Muscle layer of duodenum (tissue), 2 donors: ENCODE measurements around the gene PIK3C2G.

ENCODE experiments used
- H3K27ac ChIP-seq: one replicate; pipeline ENCODE4 v1.7.0; 2013; ENCODE audit warnings: mild to moderate bottlenecking, low read length
- H3K27me3 ChIP-seq: one replicate; pipeline ENCODE4 v1.7.0; 2013; ENCODE audit warnings: low read depth, mild to moderate bottlenecking, control low read depth, low read length
- H3K36me3 ChIP-seq, 2 donors: one replicate each; pipeline ENCODE4 v1.7.0; 2013; ENCODE audit warnings: low read length in 2 of 2, control low read depth in 1 of 2, mild to moderate bottlenecking in 1 of 2; ENCODE audit not compliant: insufficient read depth in 2 of 2, control insufficient read depth in 1 of 2
- H3K4me1 ChIP-seq, 2 donors: one replicate each; pipeline ENCODE4 v1.7.0; 2013; ENCODE audit warnings: low read length in 2 of 2, mild to moderate bottlenecking in 2 of 2, control low read depth in 1 of 2, moderate library complexity in 1 of 2; ENCODE audit not compliant: insufficient read depth in 2 of 2, control insufficient read depth in 1 of 2
- H3K4me3 ChIP-seq, 2 donors: one replicate each; pipeline ENCODE4 v1.7.0; 2013; ENCODE audit warnings: low read length in 2 of 2, low read depth in 1 of 2, mild to moderate bottlenecking in 1 of 2
- H3K9me3 ChIP-seq, 2 donors: one replicate each; pipeline ENCODE4 v1.7.0; 2013; ENCODE audit warnings: low read length in 2 of 2, control low read depth in 1 of 2, mild to moderate bottlenecking in 1 of 2; ENCODE audit not compliant: control insufficient read depth in 1 of 2
- donor health status: healthy.

The PIK3C2G gene

DNA sequence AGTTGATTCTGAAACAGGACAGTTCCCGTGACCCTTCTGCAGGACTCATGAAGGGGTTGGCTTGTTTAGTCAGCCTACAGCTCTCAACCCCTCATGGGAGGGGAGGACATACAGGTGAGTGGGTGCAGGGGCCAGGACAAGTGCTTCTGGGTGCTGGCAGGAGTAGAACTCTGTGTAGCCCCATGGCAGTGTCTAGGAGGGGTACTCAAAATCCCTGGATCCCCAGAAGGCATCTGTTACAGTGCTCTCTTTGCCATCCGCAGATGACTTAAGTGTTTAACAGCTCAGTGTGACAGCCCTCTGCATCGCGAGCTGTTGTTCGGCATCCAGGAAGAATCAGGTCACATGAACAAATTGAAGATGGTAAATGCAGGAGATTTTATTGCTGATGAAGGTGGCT, 91.0 kb downstream of the PIK3C2G start:
- Histone ChIP-seq H3K27me3 (no peaks in the 10 kb centered on the region), H3K4me3 (no peak overlapping the region), H3K36me3 (no peaks in the 10 kb centered on the region), H3K4me1 (no peaks in the 10 kb centered on the region), H3K27ac (no peak overlapping the region), H3K9me3 (no peaks in the 10 kb centered on the region)

DNA sequence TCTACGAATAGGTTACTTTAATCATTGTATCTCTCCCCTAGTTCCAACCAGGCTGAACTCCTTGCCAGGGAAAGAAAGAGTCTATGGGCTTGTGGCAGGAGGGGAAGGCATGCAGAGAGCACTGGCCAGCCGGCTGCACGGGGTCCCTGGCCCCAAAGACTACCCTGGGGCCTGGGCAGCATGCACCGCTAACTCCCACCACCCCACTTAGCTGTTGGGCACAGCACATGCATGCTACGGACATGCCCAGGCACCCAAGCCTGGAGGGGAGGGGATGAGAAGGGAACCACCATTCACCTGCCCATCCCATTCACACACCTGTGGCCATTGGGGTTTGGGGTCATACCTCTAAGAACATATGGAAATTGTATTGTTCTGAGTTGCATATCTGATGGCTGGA, 94.1 kb downstream of the PIK3C2G start:
- Histone ChIP-seq H3K9me3 (no peaks in the 10 kb centered on the region), H3K27me3 (no peaks in the 10 kb centered on the region), H3K4me1 (no peaks in the 10 kb centered on the region), H3K36me3 (no peaks in the 10 kb centered on the region), H3K27ac (no peak overlapping the region), H3K4me3 (no peak overlapping the region)

- Histone ChIP-seq H3K9me3 (no peaks in the 10 kb centered on the region), H3K4me3 (no peak overlapping the region), H3K27ac (no peak overlapping the region), H3K4me1 (no peaks in the 10 kb centered on the region), H3K36me3 (no peaks in the 10 kb centered on the region), H3K27me3 (no peaks in the 10 kb centered on the region)
These were observed 96.8 kb downstream of the PIK3C2G start for GRCh38 chr12:18358077-18358476.

GRCh38 chr12:18358930-18359329, 97.6 kb downstream of the PIK3C2G start:
- no peaks in the 10 kb centered on the region for H3K27me3 ChIP-seq
- no peak overlapping the region for H3K27ac ChIP-seq
- H3K4me3 ChIP-seq: no peak overlapping the region
- H3K36me3 ChIP-seq: no peaks in the 10 kb centered on the region
- H3K4me1 ChIP-seq: no peaks in the 10 kb centered on the region
- no peaks in the 10 kb centered on the region for H3K9me3 ChIP-seq

DNA sequence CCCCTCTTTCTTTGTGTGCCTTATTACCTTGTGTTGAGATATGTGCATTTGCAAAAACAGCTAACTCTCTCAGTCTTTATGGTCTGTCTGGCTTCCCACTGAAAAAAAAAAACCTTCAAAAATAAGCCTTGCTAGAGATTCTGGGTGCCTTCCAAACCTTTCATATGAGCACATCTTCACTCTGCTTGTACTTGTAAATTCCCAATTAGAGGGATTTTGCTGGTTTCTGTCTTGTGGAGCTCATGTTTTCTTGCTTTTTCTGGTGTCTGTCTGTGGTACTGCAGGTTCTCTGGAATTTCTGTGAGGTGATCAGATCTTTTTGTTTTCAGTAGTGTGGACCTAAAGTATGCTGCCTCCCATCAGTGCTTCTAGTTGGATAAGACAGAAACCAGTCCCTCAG, 100.1 kb downstream of the PIK3C2G start:
- H3K27ac ChIP-seq: no peak overlapping the region
- no peaks in the 10 kb centered on the region for H3K27me3 ChIP-seq
- no peaks in the 10 kb centered on the region for H3K4me1 ChIP-seq
- no peak overlapping the region for H3K4me3 ChIP-seq
- H3K36me3 ChIP-seq: no peaks in the 10 kb centered on the region
- H3K9me3 ChIP-seq: no peaks in the 10 kb centered on the region

GRCh38 chr12:18363321-18363720, 102.0 kb downstream of the PIK3C2G start:
- Histone ChIP-seq H3K36me3 (no peaks in the 10 kb centered on the region), H3K27me3 (no peaks in the 10 kb centered on the region), H3K4me3 (no peak overlapping the region), H3K4me1 (no peaks in the 10 kb centered on the region), H3K27ac (no peak overlapping the region), H3K9me3 (no peaks in the 10 kb centered on the region)

GRCh38 chr12:18368594-18368993, 107.3 kb downstream of the PIK3C2G start:
- Histone ChIP-seq H3K4me3 (no peak overlapping the region), H3K27ac (no peak overlapping the region), H3K9me3 (no peaks in the 10 kb centered on the region), H3K27me3 (no peaks in the 10 kb centered on the region), H3K4me1 (no peaks in the 10 kb centered on the region), H3K36me3 (no peaks in the 10 kb centered on the region)

DNA sequence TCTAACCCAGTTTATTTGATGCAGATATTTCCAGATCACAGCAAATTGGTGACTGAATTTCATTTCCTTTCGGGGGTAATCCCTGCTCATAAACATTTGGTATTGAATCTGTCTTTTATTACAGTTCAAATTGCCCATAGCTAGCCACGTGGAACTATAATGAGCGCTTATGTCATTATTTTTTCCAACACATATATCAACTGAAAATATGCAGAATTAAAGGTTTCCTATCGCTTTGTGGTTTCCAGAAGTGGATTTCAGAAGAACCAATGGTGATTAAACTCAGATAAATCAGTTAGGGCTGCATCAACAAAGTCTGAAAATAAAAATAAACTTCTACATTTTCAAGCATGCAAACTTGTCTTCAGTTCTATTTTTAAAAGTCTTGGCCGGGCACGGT, 111.9 kb downstream of the PIK3C2G start:
- Histone ChIP-seq H3K27ac (no peak overlapping the region), H3K4me3 (no peak overlapping the region), H3K27me3 (no peaks in the 10 kb centered on the region), H3K36me3 (no peaks in the 10 kb centered on the region), H3K9me3 (peaks cover 0 to 6% of the 10 kb centered on the region in 2 donors), H3K4me1 (no peaks in the 10 kb centered on the region)

DNA sequence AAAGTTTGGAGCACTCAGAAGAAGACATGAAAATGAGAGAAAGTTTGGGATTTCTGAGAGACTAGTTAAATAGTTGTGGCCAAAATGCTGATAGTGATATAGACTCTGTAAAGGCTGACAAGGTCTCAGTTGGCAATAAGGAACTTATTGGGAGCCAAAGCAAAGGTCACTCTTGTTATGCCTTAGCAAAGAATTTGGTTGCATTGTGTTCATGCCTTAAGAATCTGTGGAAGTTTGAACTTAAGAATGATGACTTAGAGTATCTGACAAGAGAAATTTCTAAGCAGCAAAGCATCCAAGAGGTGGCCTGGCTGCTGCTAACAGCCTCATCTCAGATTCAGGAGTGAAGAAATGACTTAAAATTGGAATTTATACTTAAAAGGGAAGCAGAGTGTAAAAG, 113.8 kb downstream of the PIK3C2G start:
- H3K36me3 ChIP-seq: no peaks in the 10 kb centered on the region
- no peak overlapping the region for H3K27ac ChIP-seq

DNA sequence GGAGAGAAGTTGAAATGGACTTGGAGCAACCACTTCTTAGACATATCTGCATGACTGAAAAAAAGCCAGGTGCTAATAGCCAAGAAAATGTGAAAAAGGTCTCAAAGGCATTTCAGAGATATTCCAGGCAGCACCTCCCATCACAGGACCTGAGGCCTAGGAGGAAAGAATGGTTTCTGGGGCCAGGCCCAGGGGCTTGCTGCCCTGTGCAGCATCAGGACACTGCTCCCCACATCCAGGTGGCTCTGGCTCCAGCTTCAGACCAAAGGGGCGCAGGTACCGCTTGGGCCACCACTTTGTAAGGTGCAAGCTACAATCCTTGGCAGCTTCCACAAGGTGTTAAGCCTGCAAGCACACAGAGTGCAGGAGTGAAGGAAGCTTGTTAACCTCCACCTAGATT, 114.3 kb downstream of the PIK3C2G start:
- no peaks in the 10 kb centered on the region for H3K4me1 ChIP-seq
- H3K4me3 ChIP-seq: no peak overlapping the region
- H3K36me3 ChIP-seq: no peaks in the 10 kb centered on the region
- H3K9me3 ChIP-seq: peaks cover 0 to 6% of the 10 kb centered on the region in 2 donors
- H3K27me3 ChIP-seq: no peaks in the 10 kb centered on the region
- no peak overlapping the region for H3K27ac ChIP-seq

More for the DNA sequence above, 113.8 kb downstream of the PIK3C2G start:
- Histone ChIP-seq H3K9me3 (peaks cover 0 to 6% of the 10 kb centered on the region in 2 donors), H3K4me1 (no peaks in the 10 kb centered on the region), H3K27me3 (no peaks in the 10 kb centered on the region), H3K4me3 (no peak overlapping the region)

DNA sequence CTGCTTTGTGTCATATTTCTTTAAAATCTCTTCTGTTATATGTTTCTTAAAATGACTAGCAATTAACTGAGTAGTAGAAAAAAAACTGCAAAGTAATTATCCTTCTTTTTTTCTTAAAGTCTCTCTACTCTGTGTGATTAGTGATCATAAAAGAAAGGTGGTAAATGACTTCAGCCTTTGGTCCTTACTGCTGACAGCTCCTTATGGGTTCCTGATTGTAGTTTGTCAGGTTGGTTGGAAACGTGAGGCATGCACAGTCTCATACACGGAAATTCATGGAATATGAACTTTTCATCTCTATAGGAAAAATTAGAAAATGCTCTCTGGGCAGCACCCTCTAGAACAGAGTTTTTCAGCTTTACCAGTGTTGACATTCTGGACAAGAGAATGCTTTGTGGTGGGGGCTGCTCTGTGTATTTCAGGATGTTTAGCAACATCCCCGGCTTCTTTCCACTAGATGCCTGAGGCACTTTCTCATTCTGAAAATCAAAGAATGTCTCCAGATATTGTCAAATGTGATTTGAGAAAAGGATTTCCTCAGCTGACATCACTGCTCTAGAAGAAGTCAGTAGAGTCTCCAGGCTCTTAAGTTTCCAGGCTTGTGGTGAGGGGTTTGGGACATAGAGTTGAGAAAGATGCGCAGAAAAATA, 121.0 kb downstream of the PIK3C2G start:
- H3K4me1 ChIP-seq: no peaks in the 10 kb centered on the region
- no peaks in the 10 kb centered on the region for H3K9me3 ChIP-seq
- no peak overlapping the region for H3K4me3 ChIP-seq
- no peak overlapping the region for H3K27ac ChIP-seq
- no peaks in the 10 kb centered on the region for H3K27me3 ChIP-seq
- no peaks in the 10 kb centered on the region for H3K36me3 ChIP-seq

DNA sequence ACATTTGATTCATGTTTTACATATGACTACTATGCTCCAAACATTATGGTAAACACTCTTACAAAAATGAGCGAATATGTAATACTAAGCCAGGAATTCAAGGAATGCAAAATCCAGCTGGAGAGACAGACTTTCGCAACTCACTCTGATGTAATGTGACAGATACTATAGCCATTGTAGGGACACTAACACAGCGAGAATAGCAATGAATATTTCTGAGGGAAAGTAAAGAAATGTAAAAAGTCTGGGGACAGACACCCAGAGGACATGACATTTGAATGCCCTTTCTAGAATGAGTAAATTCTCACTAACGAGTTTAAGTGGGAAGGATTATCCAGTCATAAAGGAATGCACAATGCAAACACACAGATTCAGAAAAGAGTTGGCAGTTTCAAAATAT, 121.9 kb downstream of the PIK3C2G start:
- no peak overlapping the region for H3K27ac ChIP-seq
- H3K9me3 ChIP-seq: no peaks in the 10 kb centered on the region
- H3K27me3 ChIP-seq: no peaks in the 10 kb centered on the region
- H3K4me3 ChIP-seq: no peak overlapping the region
- H3K4me1 ChIP-seq: no peaks in the 10 kb centered on the region
- H3K36me3 ChIP-seq: no peaks in the 10 kb centered on the region
